Type B pancreatic cell (in vitro differentiated cells): ENCODE results near the gene SLC7A4. TPM values are rescaled to one million over a fixed set of nuclear protein-coding genes. Genes with fewer than 3 reads are reported as not detected.

Source experiments
- DNase-seq: peaks from one replicate; pipeline ENCODE4 v3.0.0; 2021; ENCODE audit warnings: mixed read lengths; ENCODE audit not compliant: unreplicated experiment; ENCODE audit errors: extremely low spot score
- H3K27ac Mint-ChIP-seq: 2 replicates; pipeline ENCODE4 v1.8.0; 2021; ENCODE audit warnings: mild to moderate bottlenecking, mixed read lengths
- H3K27me3 Mint-ChIP-seq: 2 replicates; pipeline ENCODE4 v1.8.0; 2021; ENCODE audit warnings: mixed read lengths
- H3K36me3 Mint-ChIP-seq: 2 replicates; pipeline ENCODE4 v1.8.0; 2021; ENCODE audit warnings: mixed read lengths
- H3K4me1 Mint-ChIP-seq: one replicate; pipeline ENCODE4 v1.8.0; 2021; ENCODE audit warnings: mixed read lengths; ENCODE audit not compliant: unreplicated experiment
- H3K4me3 Mint-ChIP-seq: 2 replicates; pipeline ENCODE4 v1.8.0; 2021; ENCODE audit warnings: mild to moderate bottlenecking, mixed read lengths
- H3K9me3 Mint-ChIP-seq: 2 replicates; pipeline ENCODE4 v1.8.0; 2021; ENCODE audit warnings: mixed read lengths
- CTCF ChIP-seq: fragments of 200-600 bp; sonication (generic); conservative IDR thresholded peaks from 2 replicates; pipeline ENCODE4 v1.5.0; 2021; ENCODE audit warnings: antibody characterized with exemption, mild to moderate bottlenecking
- long read RNA-seq: library from polyadenylated mRNA; unstranded; transcript quantifications from one replicate; pipeline ENCODE4 v2.0.0, GENCODE V29; 2020
- total RNA-seq: library from RNA; stranded (reverse); gene quantifications from 2 replicates; pipeline ENCODE4 v1.2.1, GENCODE V29; 2021; ENCODE audit warnings: low replicate concordance

SLC7A4 gene
- total RNA-seq = 3.3 and 6.7 TPM in 2 replicates
- long read RNA-seq, partial matches to known transcripts = 3 of 9 reads
- long read RNA-seq, other reads (novel, unspliced or antisense) = 3 of 9 reads

- TF ChIP-seq CTCF = no peak
- H3K4me3 Mint-ChIP-seq = peak within 1 kb of the TSS; percentile 71
- peaks cover 8% of the 10 kb centered on the region for H3K27me3 Mint-ChIP-seq
- peaks cover 7% of the 10 kb centered on the region for H3K4me1 Mint-ChIP-seq
- H3K36me3 Mint-ChIP-seq = no peaks in the 10 kb centered on the region
- H3K27ac Mint-ChIP-seq = peak within 1 kb of the TSS; percentile 31
- no peaks in the 10 kb centered on the region for H3K9me3 Mint-ChIP-seq
- DNase-seq = no peak
Observed at GRCh38 chr22:21032037-21032867, at the start of gene SLC7A4. SLC7A4 (minus strand) TSS chr22:21032561; CDS start chr22:21031812, 749 bp downstream.

DNA sequence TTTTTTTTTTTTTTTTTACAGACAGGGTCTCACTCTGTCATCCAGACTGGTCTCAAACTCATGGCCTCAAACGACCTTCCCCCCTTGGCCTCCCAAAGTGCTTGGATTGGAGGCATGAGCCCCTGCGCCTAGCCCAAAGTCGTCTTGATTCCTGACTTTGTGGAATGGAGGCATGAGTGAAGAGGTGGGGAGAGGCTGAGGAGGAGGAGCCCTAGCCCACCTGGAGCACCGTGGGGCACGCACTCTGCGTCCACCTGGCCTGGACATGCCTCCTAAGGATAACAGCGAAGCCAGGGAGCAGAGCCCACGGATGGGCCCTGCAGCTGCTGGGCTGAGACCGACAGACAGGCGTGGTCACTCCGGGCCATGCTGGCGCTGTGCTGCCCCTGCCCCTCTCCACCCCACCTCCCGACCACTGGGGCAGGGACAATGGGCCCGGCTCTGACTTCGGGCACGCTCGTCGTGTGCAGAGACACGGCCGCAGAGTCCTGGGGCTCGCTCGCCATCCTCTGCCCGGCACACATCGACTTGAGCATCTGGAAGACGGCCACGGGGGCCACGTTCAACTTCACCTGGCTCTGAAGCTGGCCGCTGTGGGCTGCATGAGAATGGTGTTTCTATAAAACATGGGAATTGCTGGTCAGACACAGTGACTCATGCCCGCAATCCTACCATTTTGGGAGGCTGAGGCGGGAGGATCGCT, 48.2 kb upstream of the SLC7A4 start:
- DNase-seq = no peak
- H3K36me3 Mint-ChIP-seq = no peaks in the 10 kb centered on the region
- H3K4me3 Mint-ChIP-seq = no peak overlapping the region
- H3K4me1 Mint-ChIP-seq = no peaks in the 10 kb centered on the region
- no peaks in the 10 kb centered on the region for H3K27me3 Mint-ChIP-seq
- TF ChIP-seq CTCF = no peak
- no peaks in the 10 kb centered on the region for H3K9me3 Mint-ChIP-seq
- H3K27ac Mint-ChIP-seq = no peak overlapping the region

- TF ChIP-seq CTCF = no peak
- no peaks in the 10 kb centered on the region for H3K4me1 Mint-ChIP-seq
- H3K9me3 Mint-ChIP-seq = no peaks in the 10 kb centered on the region
- DNase-seq = no peak
- H3K36me3 Mint-ChIP-seq = no peaks in the 10 kb centered on the region
- no peaks in the 10 kb centered on the region for H3K27me3 Mint-ChIP-seq
- no peak overlapping the region for H3K27ac Mint-ChIP-seq
- no peak overlapping the region for H3K4me3 Mint-ChIP-seq
Observed at GRCh38 chr22:21079493-21079892, 47.1 kb upstream of the SLC7A4 start.

GRCh38 chr22:21078916-21079315, 46.6 kb upstream of the SLC7A4 start:
- Mint-ChIP-seq H3K27ac (no peak overlapping the region), H3K27me3 (no peaks in the 10 kb centered on the region), H3K36me3 (no peaks in the 10 kb centered on the region), H3K4me3 (no peak overlapping the region), H3K4me1 (no peaks in the 10 kb centered on the region), H3K9me3 (no peaks in the 10 kb centered on the region)
- no peak for DNase-seq
- no peak for TF ChIP-seq CTCF

GRCh38 chr22:21077884-21078508, 45.6 kb upstream of the SLC7A4 start:
- no peak for DNase-seq

More at GRCh38 chr22:21077884-21078508, 45.6 kb upstream of the SLC7A4 start:
- Mint-ChIP-seq H3K27ac (no peak overlapping the region), H3K4me1 (no peaks in the 10 kb centered on the region), H3K9me3 (no peaks in the 10 kb centered on the region), H3K36me3 (no peaks in the 10 kb centered on the region), H3K27me3 (no peaks in the 10 kb centered on the region), H3K4me3 (no peak overlapping the region)
- no peak for TF ChIP-seq CTCF
